Heart left ventricle (tissue), 16 donors: Measurements from ENCODE around the gene LARP1. TPM values are rescaled to one million over a fixed set of nuclear protein-coding genes. Genes with fewer than 3 reads are reported as not detected.
A peak's percentile ranks its signal among the peaks of the same experiment; 100 is the strongest.

Source experiments
- ATAC-seq, 4 donors: fragments of 200-7000 bp; cut with Tn5 transposase; one replicate each; pipeline ENCODE4 v1.9.1; 2020 to 2022; ENCODE audit warnings: moderate library complexity in 4 of 4, mild to moderate bottlenecking in 3 of 4, moderate number of reproducible peaks in 1 of 4
- DNase-seq, 5 donors: peaks; one replicate each; pipeline ENCODE4 v3.0.0-alpha.2; 2020
- H3K27ac ChIP-seq, 12 donors: fragments of 200-600 bp; sonication (generic) in 4 of 12; one replicate each; pipeline versions ENCODE4 v1.5.0 to v1.8.0; 2016 to 2022; ENCODE audit warnings: mild to moderate bottlenecking in 2 of 12
- H3K27me3 ChIP-seq, 9 donors: fragments of 200-600 bp; sonication (generic) in 2 of 9; one replicate each; pipeline versions ENCODE4 v1.5.1 to v1.8.0; 2016 to 2022; ENCODE audit warnings: mild to moderate bottlenecking in 3 of 9
- H3K36me3 ChIP-seq, 9 donors: fragments of 200-600 bp; sonication (generic) in 2 of 9; one replicate each; pipeline versions ENCODE4 v1.5.0 to v1.8.0; 2018 to 2022; ENCODE audit warnings: mild to moderate bottlenecking in 2 of 9
- H3K4me1 ChIP-seq, 12 donors: fragments of 200-600 bp; sonication (generic) in 4 of 12; one replicate each; pipeline versions ENCODE4 v1.5.0 to v1.8.0; 2016 to 2022; ENCODE audit warnings: mild to moderate bottlenecking in 3 of 12
- H3K4me3 ChIP-seq, 12 donors: fragments of 200-600 bp; sonication (generic) in 4 of 12; one replicate each; pipeline versions ENCODE4 v1.5.0 to v1.8.0; 2017 to 2022; ENCODE audit warnings: mild to moderate bottlenecking in 9 of 12, moderate library complexity in 4 of 12
- H3K9me3 ChIP-seq, 12 donors: fragments of 200-600 bp; sonication (generic) in 4 of 12; one replicate each; pipeline versions ENCODE4 v1.5.0 to v1.8.0; 2016 to 2022; ENCODE audit warnings: mild to moderate bottlenecking in 1 of 12
- POLR2A ChIP-seq, 2 donors: fragments of 450-650 bp; IDR thresholded peaks; one replicate each; pipeline ENCODE4 v1.6.1; 2017; ENCODE audit warnings: antibody characterized with exemption in 2 of 2, mild to moderate bottlenecking in 2 of 2, moderate library complexity in 2 of 2
- WGBS, 4 donors: extraction: QIAGEN DNeasy Blood & Tissue Kit in 2 of 4; methylation state at CpG; one replicate each; pipeline versions ENCODE4 v1.1.5 to v1.1.7; 2013 to 2018; 5-methylcytosine and 5-hydroxymethylcytosine counted together
- intact Hi-C, 10 donors: fragments of 100-400 bp; cut with DNase I; formaldehyde crosslinking; loops; one replicate each; pipeline versions ENCODE4 v1.11.1 to v1.14.2; 2022
- polyA plus RNA-seq, 2 donors: library from polyadenylated mRNA; stranded (reverse); fragments of 200-250 nt; gene quantifications; one replicate each; pipeline ENCODE4 v1.2.3, GENCODE V29; 2013
- total RNA-seq, 9 donors: library from RNA; depleted of rRNA in 2 of 9; stranded (reverse); fragments of >200 nt in 2 of 9; fragmentation: NEBNext Ultra II Directional in 3 of 9; extraction: Animal tissue kit (Norgen Biotek cat#: 25700) in 3 of 9; gene quantifications; one replicate each; pipeline versions ENCODE4 v1.1.0 to v1.2.4, GENCODE V29; 2016 to 2023
- TF ChIP-seq, protein P1 (sequence below), 12 donors: fragments of 200-600 bp; sonication (generic) in 4 of 12; IDR thresholded peaks; one replicate each; pipeline versions ENCODE4 v1.5.0 to v1.8.0; 2018 to 2022; ENCODE audit warnings: antibody characterized with exemption in 12 of 12, mild to moderate bottlenecking in 5 of 12
- donor health status: ischemic (EF 13 %, LVEDD 7.1; RV severe dilation, severe dysfunction).
- donor health status: healthy with polysubstance abuse.
- donor health status: DM: no; HTN: yes; CAD: no.
- donor health status: DM: no; HTN: no; CAD: no.
- donor health status: ischemic (EF 25% LVEDD 6.9; RV normal size, moderate dysfunction).
- donor health status: ischemic (EF 25% LVEDD 5.7; RV mildly dilated, moderate dysfunction).
- donor health status: healthy.
- donor health status: DM: yes; HTN: yes; CAD: no.
- donor health status: ischemic (EF 35%, LVEDD 5.7; RV mildly dilated, moderate dysfunction).
- donor health status: nonischemic (EF 11% LVEDD 7.7; RV severe dilation, severe dysfunction).
- donor health status: DM: yes; HTN: yes; CAD: no.
- donor health status: PGD.
- donor health status: ischemic (EF 29% LVEDD 5.4; RV normal size, mild dysfunction).
- donor health status: nonischemic (EF 23%, LVEDD 6.1; RV moderate dilation, normal function).

Gene LARP1
- total and polyA plus RNA-seq, 11 donors: 36.5 to 189 (median 164) TPM

DNA sequence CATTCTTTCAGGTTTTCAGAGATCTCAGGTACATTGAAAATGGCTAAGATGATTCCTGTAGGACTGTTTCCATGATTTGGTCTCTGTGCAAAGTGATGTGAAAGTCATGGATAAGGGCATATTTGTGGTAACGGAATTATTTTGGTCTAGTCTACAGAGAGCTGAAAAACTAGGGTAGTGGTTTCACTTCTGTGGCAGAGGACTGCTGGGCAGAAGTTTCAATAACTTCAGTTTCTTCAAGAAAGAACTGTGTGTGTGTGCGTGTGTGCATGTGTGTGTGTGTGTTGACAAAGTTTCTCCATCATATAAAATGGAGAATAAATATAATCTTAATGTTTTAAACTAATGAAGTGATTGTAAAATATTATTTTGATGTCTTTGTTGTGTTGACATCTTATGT lies 107.6 kb downstream of the LARP1 start:
- no peak overlapping the region for H3K4me3 ChIP-seq
- no peak for DNase-seq
- 75 to 90% (median 83%) methylated on average over 2 of the region's 2 CpGs for WGBS, 4 donors

DNA sequence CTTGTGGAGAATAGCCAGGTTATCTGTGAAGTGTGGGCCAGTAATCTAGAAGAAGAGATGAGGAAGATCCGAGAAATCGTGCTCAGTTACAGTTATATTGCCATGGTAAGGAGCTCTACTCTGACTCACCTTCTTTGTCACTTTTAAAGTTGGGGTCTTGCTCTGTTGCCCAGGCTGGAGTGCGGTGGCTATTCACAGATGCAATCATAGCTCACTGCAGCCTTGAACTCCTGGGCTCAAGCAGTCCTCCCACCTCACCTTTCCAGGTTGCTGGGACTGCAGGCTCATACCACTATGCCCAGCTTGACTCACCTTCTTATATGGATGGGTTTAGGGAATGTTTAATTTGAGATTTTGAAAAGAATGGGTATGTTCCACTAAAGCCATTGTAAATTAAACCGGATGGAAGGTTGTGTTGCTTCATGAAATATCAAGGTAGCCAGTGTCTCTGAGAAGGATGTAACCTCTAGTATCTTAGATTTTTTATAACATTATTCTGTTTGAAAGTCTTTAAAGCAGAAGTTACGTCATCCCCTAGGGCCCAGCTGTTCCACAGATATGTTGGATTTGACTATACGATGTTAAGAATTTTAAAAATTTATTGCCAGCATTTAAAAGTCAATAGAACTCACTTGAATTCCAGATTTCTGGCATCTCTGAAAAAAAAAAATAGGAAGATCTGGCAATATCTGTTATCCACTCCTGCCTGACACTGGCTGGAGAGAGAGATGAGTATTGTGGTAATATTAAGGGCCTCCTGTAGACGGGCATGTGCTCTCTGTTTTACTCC lies 108.3 kb downstream of the LARP1 start:
- Histone ChIP-seq H3K27me3 (no peaks in the 10 kb centered on the region), H3K4me3 (no peak overlapping the region), H3K9me3 (no peaks in the 10 kb centered on the region), H3K4me1 (peaks cover 3 to 41% (median 28%) of the 10 kb centered on the region in 12 donors), H3K27ac (no peak overlapping the region), H3K36me3 (peaks cover 0 to 69% (median 41%) of the 10 kb centered on the region in 9 donors)
- no peak for TF ChIP-seq POLR2A (IDR thresholded peaks at IDR 0.05)
- TF ChIP-seq, protein P1, sequence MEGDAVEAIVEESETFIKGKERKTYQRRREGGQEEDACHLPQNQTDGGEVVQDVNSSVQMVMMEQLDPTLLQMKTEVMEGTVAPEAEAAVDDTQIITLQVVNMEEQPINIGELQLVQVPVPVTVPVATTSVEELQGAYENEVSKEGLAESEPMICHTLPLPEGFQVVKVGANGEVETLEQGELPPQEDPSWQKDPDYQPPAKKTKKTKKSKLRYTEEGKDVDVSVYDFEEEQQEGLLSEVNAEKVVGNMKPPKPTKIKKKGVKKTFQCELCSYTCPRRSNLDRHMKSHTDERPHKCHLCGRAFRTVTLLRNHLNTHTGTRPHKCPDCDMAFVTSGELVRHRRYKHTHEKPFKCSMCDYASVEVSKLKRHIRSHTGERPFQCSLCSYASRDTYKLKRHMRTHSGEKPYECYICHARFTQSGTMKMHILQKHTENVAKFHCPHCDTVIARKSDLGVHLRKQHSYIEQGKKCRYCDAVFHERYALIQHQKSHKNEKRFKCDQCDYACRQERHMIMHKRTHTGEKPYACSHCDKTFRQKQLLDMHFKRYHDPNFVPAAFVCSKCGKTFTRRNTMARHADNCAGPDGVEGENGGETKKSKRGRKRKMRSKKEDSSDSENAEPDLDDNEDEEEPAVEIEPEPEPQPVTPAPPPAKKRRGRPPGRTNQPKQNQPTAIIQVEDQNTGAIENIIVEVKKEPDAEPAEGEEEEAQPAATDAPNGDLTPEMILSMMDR (IDR thresholded peaks at IDR 0.05): no peak
- WGBS, 4 donors: 88 to 94% (median 91%) methylated on average over 7 of the region's 7 CpGs
- DNase-seq (no peak), ATAC-seq (no peak)
- intact Hi-C loops: no loop called here

More for the DNA sequence above, 107.6 kb downstream of the LARP1 start:
- peak overlapping the region in 1 of 12 donors; percentile 30 for H3K27ac ChIP-seq
- intact Hi-C loops: no loop called here
- H3K36me3 ChIP-seq: peaks cover 0 to 62% (median 41%) of the 10 kb centered on the region in 9 donors
- no peaks in the 10 kb centered on the region for H3K9me3 ChIP-seq
- peaks cover 3 to 40% (median 28%) of the 10 kb centered on the region in 12 donors for H3K4me1 ChIP-seq
- H3K27me3 ChIP-seq: no peaks in the 10 kb centered on the region
- ATAC-seq: no peak
- TF ChIP-seq POLR2A (IDR thresholded peaks at IDR 0.05): no peak
- TF ChIP-seq, protein P1 (IDR thresholded peaks at IDR 0.05): no peak

DNA sequence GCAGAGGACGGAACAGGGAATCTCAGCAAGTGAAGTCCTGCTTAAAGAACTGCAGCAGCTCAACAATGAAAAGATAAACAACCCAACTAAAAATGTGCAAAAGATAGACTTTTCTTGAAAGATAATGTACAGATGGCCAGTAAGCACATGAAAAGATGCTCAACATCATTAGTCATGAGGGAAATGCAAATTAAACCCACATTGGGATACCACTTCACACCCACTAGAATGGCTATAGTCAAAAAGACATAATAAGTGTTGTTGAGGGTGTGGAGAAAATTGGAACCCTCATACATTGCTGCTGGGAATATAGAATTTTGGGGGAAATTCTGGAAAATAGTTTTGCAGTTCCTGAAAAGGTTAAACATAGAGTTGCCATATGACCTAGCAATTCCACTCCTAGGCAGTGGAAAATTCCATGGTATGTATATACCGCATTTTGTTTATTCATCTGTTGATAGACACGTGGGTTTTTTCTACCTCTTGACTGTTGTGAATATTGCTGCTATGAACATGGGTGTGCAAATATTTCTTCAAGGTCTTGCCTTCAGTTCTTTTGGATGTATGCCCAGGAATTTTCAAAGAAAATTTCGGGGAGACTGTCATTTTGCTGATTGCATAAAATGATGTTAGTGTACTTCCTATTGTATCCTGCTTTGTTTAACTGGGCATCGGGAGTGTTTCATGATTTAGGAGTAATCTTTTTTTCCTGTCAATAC lies 110.4 kb downstream of the LARP1 start:
- intact Hi-C loops: no loop called here
- no peak overlapping the region for H3K27ac ChIP-seq
- no peak overlapping the region for H3K4me3 ChIP-seq
- DNase-seq (no peak), ATAC-seq (no peak)
- no peaks in the 10 kb centered on the region for H3K27me3 ChIP-seq
- H3K36me3 ChIP-seq: peaks cover 0 to 85% (median 54%) of the 10 kb centered on the region in 9 donors
- TF ChIP-seq, protein P1 (IDR thresholded peaks at IDR 0.05): no peak
- no peak for TF ChIP-seq POLR2A (IDR thresholded peaks at IDR 0.05)
- H3K4me1 ChIP-seq: peaks cover under 1 to 32% (median 13%) of the 10 kb centered on the region in 12 donors
- H3K9me3 ChIP-seq: no peaks in the 10 kb centered on the region
- WGBS, 4 donors: 63 to 73% (median 68%) methylated on average over 5 of the region's 5 CpGs

DNA sequence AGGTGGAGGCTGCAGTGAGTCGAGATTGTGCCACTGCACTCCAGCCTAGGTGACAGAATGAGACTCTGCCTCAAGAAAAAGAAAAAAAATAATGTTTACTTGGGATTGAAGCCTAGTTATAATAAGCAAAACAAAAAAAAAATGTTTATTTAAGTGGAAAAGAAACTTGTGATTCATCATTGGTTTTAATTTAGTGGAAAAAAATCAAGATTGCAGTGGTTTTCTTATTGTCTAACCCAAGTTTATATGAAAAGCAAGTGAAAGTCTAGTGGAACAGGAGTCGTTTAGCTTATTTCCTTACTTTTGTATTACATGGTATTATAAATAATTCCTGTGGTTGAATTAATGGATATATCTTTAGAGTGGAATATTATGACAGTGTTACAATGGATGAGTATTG lies 111.7 kb downstream of the LARP1 start:
- 85 to 89% (median 86%) methylated on average over 2 of the region's 2 CpGs for WGBS, 4 donors
- peaks cover 0 to 89% (median 66%) of the 10 kb centered on the region in 9 donors for H3K36me3 ChIP-seq
- no peaks in the 10 kb centered on the region for H3K27me3 ChIP-seq
- DNase-seq (no peak), ATAC-seq (no peak)
- H3K27ac ChIP-seq: no peak overlapping the region
- no peaks in the 10 kb centered on the region for H3K9me3 ChIP-seq
- peaks cover 0 to 20% (median 2%) of the 10 kb centered on the region in 12 donors for H3K4me1 ChIP-seq
- no peak for TF ChIP-seq POLR2A (IDR thresholded peaks at IDR 0.05)
- TF ChIP-seq, protein P1 (IDR thresholded peaks at IDR 0.05): no peak
- intact Hi-C loops: no loop called here
- H3K4me3 ChIP-seq: no peak overlapping the region
